Stimulated activated CD8-positive, alpha-beta memory T cell treated with anti-CD3 and anti-CD28 coated beads, Interleukin-4, amount 100 ng/mL, for 4 hours (primary cell): Measurements from ENCODE around the gene MARK4.
"Not testable (repeated sequence)": the region's sequence is repeated elsewhere in the genome, so short reads cannot be mapped to it uniquely, and the experiment has no call there.

Experiments used
- DNase-seq, 2 donors: peaks; one replicate each; pipeline ENCODE4 v3.0.0-alpha.2; 2020; ENCODE audit warnings: low read depth in 2 of 2, low spot score in 1 of 2

Gene MARK4

GRCh38 chr19:45334881-45335280 lies 83.8 kb downstream of the MARK4 start:
- DNase-seq, result not testable (repeated sequence)

DNA sequence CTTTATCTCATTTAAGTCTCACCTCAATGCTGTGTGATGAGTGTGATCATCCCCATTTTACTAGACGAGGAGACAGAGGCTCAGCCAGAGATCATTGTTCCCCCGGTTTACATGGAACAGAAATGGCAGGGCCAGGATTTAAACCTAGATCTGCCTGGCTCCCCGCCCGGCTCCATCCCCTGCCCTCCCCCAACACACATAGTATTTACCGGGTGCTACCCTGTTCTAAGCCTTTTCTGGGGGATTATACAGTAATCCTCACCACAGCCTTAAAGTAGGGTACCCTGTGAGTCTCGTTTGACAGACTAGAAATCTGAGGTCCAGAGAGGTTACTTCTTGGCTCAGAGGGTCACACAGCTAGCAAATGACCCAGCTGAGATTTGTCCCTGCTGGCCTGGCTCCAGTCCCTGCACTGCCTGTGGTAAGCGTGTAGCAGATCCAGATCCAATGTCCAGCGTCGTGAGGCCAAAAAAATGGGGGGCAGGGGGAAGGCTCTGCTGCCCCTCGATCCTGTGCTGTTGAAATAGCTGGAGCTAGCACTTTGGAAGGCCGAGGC lies 85.7 kb downstream of the MARK4 start:
- no peak for DNase-seq

GRCh38 chr19:45339629-45340028 lies 88.6 kb downstream of the MARK4 start:
- DNase-seq, result no peak

GRCh38 chr19:45340232-45340898 lies 89.3 kb downstream of the MARK4 start, which contains the start of gene KLC3:
Gene KLC3, plus strand, starts transcription at chr19:45340750. Its CDS starts 4,792 bp downstream, at chr19:45345542.
- DNase-seq, result no peak

- no peak for DNase-seq
Observed at GRCh38 chr19:45340899-45341453, 89.9 kb downstream of the MARK4 start.

DNA sequence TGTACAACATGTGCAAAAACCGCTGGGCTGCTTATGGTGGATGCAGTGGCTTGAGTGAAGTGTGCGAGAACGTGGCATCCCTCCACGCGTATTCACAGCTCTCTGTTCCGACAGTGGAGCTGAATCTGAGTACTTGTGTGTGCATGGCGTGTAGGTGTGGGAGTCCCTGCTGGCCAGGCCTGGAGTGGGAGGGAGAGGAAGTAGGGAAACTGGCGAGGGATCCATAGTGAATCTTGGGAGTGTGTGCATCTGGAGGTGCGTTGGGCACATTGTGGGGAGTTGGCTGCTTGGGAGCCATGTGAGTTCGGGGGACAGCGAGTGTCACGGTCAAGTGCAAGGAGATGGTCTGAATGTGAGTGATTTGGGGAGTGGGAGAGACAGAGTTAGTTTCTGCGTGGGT lies 91.8 kb downstream of the MARK4 start:
- DNase-seq, result no peak

DNA sequence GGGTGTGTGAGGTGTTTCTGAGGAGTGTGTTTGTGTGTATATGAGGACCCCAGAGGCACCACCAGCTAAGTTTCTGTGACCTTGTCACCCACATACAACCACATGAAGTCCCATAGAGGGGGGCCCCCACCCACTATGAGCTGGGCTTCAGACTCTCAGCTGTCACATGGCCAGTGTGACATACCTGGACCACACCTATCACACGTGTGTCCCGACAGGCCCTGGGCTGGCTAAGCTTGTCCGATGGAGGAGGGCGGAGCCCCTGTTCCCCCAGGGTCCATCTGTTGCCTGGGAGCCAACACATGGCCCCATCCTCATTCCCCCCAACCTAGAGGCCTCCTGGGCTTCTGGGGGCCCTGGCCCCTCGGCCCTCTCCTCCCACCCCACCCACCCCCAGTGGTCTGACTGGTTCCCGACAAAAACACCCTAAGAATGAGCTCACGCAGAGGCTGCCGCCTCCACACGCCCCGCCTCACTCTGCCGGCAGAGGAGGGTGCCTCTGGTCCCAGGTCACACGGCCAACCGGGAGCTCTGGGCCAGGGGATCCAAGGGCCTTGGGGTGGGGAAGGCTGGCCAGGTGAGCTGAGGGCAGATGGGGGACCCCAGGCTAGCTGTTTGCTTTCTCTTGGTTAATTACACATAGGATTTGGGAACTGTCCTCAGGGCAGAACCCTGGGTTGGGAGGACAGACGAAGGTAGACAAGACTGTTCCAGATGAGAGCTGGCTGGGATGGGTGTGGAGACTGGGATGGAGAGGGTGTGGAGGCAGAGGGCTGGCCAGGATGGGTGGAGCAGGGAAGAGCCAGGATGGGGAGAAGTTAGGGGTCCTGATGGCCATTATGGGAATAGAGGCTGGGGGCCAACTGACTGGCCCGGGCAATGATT lies 93.8 kb downstream of the MARK4 start:
- no peak for DNase-seq

DNA sequence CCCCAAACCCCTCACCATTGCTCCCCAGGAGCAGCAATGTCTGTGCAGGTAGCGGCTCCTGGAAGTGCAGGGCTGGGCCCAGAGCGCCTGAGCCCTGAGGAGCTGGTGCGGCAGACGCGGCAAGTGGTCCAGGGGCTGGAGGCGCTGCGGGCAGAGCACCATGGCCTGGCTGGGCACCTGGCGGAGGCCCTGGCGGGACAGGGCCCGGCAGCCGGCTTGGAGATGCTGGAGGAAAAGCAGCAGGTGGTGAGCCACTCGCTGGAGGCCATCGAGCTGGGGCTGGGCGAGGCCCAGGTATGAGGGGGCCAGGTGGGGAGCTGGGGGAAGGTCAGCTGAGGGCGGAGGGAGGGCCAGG lies 94.4 kb downstream of the MARK4 start:
- no peak for DNase-seq

DNA sequence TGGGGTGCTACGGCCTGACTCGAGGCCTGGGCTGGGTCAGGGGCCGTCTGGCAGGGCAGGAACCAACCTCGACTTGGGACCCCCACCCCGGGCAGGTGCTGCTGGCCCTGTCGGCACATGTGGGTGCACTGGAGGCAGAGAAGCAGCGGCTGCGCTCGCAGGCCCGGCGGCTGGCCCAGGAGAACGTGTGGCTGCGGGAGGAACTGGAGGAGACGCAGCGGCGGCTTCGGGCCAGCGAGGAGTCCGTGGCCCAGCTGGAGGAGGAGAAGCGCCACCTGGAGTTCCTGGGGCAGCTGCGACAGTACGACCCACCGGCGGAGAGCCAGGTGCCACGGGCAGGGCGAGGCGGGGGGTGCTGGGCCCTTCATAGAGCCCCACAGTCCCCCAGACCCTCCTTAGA lies 95.4 kb downstream of the MARK4 start:
- DNase-seq, result no peak

DNA sequence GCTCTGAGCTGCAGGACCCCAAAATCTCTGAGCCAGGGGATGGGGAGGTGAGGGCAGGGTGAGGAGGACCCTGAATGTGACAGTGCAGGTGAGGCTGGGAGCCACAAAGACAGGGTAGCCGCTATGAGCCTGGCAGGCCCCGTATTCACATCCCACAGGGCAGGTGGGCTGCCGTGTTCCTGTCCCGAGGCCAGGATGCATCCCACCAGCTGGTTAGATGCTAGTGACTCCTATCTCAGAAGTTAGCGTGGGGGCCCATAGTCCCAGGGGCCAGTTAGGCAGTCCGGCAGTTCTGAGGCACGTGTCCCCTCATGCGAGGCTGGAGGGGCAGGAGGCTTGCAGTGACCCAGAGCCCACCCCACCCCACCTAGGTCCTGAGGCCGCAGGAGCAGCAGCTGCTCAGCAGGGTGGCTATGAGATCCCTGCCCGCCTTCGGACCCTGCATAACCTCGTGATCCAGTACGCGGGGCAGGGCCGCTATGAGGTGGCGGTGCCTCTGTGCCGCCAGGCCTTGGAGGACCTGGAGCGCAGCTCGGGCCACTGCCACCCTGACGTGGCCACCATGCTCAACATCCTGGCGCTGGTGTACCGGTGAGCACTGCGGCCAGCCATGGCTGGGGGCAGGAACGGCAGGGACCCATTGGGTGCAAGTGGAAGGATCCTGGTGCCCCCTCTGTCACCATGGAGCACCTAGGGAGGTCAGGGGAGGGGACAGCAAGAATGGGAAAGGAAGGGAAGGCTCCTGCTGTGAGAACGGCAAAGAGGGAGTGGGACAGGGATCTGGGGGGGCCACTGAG lies 96.7 kb downstream of the MARK4 start:
- DNase-seq, result no peak

DNA sequence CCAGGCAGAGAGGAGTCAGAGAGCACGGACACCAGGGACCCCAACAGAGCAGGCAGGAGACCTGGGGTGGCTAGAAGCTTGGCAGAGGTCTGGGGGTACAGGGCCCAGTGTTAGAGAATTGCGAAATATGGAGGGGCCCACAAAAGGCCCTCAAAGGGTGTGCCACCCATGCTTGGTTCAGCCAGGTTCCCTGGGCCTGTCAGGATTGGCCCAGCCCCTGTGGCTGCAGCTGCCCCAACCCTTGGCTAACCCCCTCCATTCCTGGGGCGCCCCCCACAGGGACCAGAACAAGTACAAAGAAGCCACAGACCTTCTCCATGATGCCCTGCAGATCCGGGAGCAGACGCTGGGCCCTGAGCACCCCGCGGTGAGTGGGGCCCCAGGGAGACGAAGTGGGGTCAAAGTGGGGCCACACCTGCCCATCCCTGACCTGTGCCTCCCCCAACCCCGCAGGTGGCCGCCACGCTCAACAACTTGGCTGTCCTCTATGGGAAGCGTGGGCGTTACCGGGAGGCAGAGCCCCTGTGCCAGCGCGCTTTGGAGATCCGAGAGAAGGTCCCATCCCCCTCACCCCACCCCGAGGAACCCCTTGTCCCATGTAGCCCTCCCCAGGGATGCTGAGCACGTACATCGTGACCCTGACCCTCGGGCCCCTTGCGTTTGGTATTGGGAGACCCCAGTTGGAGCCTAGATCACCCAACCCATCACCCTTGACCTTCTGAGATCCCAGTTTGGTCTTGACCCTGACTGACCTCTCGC lies 97.5 kb downstream of the MARK4 start:
- DNase-seq, result no peak

- no peak for DNase-seq
Observed at GRCh38 chr19:45349126-45349415, 98.0 kb downstream of the MARK4 start.

DNA sequence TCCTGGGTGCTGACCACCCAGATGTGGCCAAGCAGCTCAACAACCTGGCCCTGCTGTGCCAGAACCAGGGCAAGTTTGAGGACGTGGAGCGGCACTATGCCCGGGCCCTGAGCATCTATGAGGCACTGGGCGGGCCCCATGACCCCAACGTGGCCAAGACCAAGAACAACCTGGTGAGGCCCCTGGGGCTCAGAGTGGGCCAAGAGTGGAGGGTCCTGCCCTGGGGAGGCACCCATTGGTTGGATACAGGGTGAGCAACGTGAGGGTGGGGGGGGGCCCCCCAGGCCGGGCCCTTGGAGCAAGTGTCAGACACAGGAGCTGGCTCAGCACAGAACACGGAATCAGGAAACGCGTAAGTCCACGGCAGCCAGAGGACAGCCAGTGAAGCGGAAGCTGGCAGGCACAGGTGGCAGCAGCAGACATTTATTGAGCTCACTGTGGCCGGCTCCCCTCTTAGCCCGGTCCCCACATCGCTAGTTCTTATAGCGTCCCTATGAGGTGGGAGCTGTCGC lies 98.4 kb downstream of the MARK4 start:
- DNase-seq, result no peak

- no peak for DNase-seq
Observed at GRCh38 chr19:45350477-45351058, 99.5 kb downstream of the MARK4 start.

- no peak for DNase-seq
Observed at GRCh38 chr19:45351401-45351952, 100.4 kb downstream of the MARK4 start.

DNA sequence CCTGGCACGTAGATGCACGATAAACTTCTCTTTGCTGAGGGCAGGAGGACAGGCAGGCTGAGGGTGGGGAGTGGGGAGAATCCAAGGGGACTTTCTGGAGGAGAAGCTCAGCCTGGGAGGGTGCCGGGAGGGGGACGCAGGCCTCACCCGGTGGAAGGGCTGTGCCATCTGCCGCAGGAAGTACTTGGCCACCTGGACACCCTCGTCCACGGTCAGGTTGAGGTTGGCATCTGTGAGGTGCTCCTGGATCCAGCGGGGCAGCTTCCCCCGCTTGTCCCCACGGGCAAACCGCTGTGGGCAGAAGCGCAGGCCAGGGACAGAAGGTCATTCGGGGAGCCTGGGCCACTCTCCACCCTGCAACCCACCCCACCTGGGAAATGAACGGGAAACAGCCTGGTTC lies 101.0 kb downstream of the MARK4 start:
- DNase-seq, result no peak

- DNase-seq, result no peak
Observed at GRCh38 chr19:45352471-45352870, 101.4 kb downstream of the MARK4 start.

DNA sequence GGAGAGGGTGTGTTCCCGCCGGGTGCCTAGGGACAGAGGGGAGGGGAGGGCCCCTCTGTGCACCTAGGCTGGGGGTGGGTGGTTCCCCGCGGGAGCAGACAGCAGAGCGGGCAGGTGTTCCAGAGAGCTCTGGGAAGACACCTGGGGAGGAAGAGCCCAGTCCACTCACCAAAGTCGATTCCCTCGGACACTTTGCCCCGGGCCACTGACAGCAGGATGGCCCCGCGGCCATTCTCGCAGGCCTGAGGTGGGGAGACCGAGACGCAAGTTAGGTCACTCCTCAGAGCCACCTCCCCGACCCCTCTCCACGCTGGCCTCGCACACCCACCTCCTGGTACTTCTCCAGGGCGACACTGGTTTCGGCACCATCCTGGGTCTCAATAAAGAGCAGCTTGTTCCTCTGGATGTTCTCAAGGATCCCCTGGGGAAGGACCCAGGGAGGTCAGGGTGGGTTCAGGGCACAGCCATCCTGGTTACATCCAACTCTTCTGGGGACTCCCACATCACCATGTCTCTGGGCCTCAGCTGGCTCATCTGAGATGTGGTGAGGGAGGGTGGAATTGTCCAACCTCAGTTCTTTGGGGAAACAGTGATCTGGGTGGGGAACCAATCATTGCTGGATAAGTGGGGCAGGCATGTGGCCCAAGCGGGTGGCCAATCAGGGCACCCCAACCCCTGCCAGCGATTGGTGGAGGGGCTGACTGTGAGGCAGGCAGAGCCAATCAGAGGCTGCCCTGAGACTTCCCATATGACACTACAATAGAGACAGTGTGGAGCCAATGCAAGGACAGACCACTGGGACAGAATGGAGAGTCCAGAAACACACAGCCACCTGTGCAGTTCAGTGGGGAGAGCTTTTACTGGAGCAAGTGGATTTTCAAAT lies 102.1 kb downstream of the MARK4 start:
- DNase-seq, result no peak
